ENCODE data around the gene CAMKV.

CAMKV gene, protein sequence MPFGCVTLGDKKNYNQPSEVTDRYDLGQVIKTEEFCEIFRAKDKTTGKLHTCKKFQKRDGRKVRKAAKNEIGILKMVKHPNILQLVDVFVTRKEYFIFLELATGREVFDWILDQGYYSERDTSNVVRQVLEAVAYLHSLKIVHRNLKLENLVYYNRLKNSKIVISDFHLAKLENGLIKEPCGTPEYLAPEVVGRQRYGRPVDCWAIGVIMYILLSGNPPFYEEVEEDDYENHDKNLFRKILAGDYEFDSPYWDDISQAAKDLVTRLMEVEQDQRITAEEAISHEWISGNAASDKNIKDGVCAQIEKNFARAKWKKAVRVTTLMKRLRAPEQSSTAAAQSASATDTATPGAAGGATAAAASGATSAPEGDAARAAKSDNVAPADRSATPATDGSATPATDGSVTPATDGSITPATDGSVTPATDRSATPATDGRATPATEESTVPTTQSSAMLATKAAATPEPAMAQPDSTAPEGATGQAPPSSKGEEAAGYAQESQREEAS

DNA sequence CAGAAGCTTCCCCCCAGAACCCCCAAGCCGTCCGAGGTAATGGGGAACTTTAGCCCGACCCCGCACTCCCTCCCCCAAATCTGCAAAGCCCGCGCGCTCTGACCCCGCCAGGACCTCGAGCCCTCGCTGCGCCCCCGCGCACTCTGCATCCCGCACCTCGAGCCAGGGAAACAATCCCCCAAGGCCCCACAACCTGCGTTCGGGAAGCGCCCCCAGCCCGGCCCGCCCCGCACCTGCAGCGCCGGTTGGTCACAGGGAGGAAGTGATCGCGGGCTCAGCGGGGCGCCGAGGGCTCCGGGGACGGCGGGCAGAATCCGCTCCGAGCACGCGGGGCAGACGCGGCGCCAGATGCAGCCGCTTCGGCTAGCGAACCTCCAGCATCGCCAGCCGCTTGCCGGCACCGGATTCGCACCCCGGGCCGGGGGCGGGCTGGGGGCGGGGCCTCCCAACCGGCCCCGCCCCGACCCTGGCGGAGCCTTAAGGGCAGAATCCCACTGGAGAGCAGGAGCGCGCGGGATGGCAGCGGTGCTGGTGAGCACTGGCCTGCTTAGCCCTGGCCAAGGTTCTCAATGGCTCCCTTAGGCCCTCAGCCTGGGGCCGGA lies at the start of gene CAMKV:
Gene CAMKV (minus strand): TSS at position 382 of the 602 bp plus-strand sequence. CDS start 7,518 bp downstream, outside the sequence.
- TF ChIP-seq GATA2 (IDR thresholded peaks at IDR 0.05; ENCODE audit: low read depth, low read length) (no peak), GATA3 (IDR thresholded peaks at IDR 0.05; ENCODE audit: low read depth, low read length) (no peak)

- TF ChIP-seq GATA3 (IDR thresholded peaks at IDR 0.05; ENCODE audit: low read depth, low read length) (no peak), GATA2 (IDR thresholded peaks at IDR 0.05; ENCODE audit: low read depth, low read length) (no peak)
These were observed 47.0 kb upstream of the CAMKV start for GRCh38 chr3:49916686-49917085.

DNA sequence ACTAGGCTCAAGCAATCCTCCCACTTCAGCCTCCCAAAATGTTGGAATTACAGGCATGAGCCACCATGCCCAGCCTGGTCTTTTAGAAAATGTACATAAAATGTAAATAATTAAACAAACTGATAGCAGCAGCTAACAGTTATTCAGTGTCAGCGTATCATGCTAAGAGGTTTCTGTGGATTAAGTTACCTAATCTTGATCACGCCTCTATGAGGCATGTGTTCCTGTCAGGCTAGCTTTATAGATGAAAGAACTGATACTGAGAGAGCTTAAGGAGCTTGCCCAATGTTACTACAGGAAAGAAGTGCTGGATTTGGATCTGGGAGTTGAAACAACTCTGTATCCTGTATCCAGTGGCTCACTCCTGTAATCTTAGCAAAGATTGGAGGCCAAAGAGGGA lies 45.2 kb upstream of the CAMKV start:
- TF ChIP-seq GATA3 (IDR thresholded peaks at IDR 0.05; ENCODE audit: low read depth, low read length), result no peak
- no peak for TF ChIP-seq GATA2 (IDR thresholded peaks at IDR 0.05; ENCODE audit: low read depth, low read length)

DNA sequence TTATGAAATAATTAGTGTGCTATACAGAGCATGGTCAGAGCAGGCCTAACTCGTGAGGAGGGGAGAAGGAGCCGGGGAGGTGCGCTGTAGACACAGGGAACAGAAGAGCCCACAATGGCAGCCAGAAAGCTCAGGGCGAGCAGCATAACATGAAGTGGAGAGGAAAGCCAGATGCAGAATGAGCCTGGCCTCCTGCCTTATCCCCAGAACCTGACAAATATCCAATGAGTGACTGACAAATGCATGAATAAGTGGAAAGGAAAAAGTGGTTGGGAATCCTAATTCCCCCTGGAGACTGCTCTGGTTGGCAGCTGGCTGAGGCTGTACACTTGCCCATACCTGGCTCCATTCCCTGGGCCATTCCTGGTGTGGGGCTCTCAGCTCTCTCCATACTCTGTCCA lies 43.2 kb upstream of the CAMKV start:
- no peak for TF ChIP-seq GATA3 (IDR thresholded peaks at IDR 0.05; ENCODE audit: low read depth, low read length)
- TF ChIP-seq GATA2 (IDR thresholded peaks at IDR 0.05; ENCODE audit: low read depth, low read length), result no peak

- TF ChIP-seq GATA2 (IDR thresholded peaks at IDR 0.05; ENCODE audit: low read depth, low read length) (no peak), GATA3 (IDR thresholded peaks at IDR 0.05; ENCODE audit: low read depth, low read length) (no peak)
These were observed 41.9 kb upstream of the CAMKV start for GRCh38 chr3:49911611-49912010.

- TF ChIP-seq GATA3 (IDR thresholded peaks at IDR 0.05; ENCODE audit: low read depth, low read length), result no peak
- TF ChIP-seq GATA2 (IDR thresholded peaks at IDR 0.05; ENCODE audit: low read depth, low read length), result no peak
These were observed 41.4 kb upstream of the CAMKV start for GRCh38 chr3:49911124-49911420.

GRCh38 chr3:49910409-49911123 lies 40.9 kb upstream of the CAMKV start:
- TF ChIP-seq GATA3 (IDR thresholded peaks at IDR 0.05; ENCODE audit: low read depth, low read length), result no peak
- TF ChIP-seq GATA2 (IDR thresholded peaks at IDR 0.05; ENCODE audit: low read depth, low read length), result no peak

DNA sequence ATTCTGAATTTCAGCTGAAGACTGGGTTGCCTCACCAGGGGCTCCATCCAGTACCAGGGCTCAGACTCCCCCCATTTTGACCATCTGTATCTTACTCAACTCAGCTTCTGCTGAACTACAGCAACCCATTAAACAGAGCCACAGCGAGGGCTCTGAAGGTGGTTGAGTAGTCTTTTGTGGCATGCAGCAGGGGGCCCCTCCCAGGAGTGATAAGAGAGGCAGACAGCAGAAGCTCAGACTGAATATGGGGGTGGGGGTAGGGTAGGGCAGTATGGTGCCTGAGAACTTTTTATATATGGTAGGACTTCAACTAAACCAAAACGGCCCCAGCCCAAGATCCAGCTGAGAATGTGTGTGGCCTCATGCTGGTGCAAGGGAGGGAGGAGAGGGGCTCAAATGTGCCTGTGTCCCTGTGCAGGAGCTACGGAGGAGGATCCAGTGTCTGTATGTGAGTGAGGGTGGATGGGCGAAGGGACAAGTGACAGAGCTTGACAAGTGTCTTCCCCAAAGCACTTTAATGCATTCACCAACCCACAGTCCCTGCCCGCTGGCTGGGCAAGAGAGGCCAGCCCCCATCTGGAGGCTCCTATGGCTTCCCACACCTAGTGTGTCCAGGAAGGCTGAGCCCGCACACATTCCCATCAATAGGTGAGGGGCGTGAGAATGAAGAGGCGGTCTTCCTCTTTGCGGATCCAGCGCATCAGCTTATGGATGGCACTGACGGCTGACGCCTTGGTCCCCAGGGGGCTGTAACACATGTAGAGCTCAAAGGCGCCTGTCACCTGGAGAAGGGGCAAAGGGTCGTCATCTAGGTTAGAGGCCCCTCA lies 38.9 kb upstream of the CAMKV start:
- TF ChIP-seq GATA3 (IDR thresholded peaks at IDR 0.05; ENCODE audit: low read depth, low read length), result no peak
- no peak for TF ChIP-seq GATA2 (IDR thresholded peaks at IDR 0.05; ENCODE audit: low read depth, low read length)

DNA sequence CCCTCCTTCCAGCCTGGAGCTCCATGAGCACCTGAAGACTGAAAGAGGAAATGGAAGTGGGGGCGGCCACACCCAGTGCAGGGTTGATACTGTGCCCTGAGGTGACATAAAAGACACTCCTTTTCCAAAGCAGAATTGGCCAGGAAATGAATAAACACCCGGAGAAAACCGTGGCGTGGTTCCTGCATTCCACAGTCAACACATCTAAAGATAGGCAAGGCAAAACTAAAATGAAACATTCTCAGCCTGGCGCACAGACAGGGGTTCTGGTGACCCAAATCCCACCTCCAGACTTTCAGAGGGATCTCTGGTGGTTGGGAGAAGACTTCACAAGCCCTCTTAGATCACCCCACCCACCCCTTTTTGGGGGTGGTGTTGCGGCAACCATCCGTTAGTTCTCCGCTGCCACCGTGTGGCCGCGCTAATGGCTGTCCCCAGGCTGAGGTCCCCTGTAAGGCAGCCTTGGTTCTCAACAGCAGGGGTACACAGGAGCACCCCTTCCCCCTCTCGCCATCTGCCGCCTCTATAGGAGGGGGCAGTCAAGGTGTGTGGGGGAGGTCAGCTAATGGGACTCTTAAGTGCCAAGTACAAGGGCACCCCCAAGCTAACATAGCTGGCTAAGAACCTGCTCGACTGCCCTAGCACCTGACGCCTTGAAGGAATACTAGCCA lies 36.5 kb upstream of the CAMKV start:
- no peak for TF ChIP-seq GATA2 (IDR thresholded peaks at IDR 0.05; ENCODE audit: low read depth, low read length)
- TF ChIP-seq GATA3 (IDR thresholded peaks at IDR 0.05; ENCODE audit: low read depth, low read length), result no peak

DNA sequence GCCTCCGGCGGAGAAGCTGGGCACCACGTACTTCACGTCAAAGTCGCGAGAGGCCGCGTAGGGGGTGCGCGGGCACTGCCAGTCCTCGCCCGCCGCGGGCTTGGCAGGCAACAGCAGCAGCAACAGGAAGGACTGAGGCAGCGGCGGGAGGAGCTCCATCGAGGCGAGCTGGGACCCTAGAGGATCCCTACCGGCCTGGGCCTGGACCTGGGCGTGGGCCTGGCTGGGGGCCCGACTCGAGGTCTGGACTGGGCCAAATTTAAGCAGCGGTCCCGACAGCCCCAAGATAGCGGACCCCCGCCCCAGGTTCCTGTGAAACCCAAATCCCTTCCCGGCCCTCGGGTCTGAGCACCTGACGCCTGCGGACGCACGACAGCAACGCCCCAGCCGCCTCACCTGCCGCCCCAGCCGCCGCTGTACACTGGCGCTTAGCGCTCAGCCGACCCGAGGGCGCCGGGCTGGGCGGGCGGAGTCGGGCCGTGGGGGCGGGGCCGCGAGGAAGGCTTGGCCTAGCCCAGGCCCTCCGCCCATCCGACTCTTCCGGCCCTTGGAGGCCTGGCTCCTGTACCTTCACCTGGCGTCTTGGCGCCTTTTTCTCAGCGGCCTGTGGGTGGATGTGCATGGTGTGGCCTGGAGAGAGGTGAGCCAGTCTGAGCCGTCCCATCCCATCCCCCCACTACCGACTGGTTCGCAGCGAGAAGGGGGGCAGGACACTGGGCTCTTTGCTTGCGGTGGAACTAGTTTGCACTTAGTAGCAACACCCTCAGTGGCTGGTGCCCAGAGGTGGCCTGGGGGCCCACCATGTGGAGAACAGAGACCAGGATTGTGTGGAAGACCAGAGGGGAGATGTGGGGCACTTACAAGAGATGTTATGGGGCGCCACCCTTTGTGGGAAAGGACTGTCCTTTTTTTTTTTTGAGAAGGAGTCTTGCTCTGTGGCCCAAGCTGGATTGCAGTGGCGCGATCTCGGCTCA lies 34.0 kb upstream of the CAMKV start, which contains the start of gene MST1R:
Gene MST1R (minus strand): TSS at position 423 of the 974 bp plus-strand sequence. CDS start 264 bp downstream, at position 159.
- TF ChIP-seq GATA2 (IDR thresholded peaks at IDR 0.05; ENCODE audit: low read depth, low read length) (no peak), GATA3 (IDR thresholded peaks at IDR 0.05; ENCODE audit: low read depth, low read length) (no peak)

- TF ChIP-seq GATA3 (IDR thresholded peaks at IDR 0.05; ENCODE audit: low read depth, low read length) (no peak), GATA2 (IDR thresholded peaks at IDR 0.05; ENCODE audit: low read depth, low read length) (no peak)
These were observed 33.0 kb upstream of the CAMKV start for GRCh38 chr3:49902511-49903345.
